A673 (cell line): ENCODE results near the gene FEN1.

Experiments used
- EZH2 ChIP-seq: fragments of 200-600 bp; sonication (generic); IDR thresholded peaks from 2 replicates; pipeline ENCODE4 v1.6.1; 2017; ENCODE audit warnings: borderline replicate concordance, low read depth, mild to moderate bottlenecking, mixed read lengths, antibody characterized with exemption, low read length; ENCODE audit not compliant: poor library complexity, severe bottlenecking
- TF ChIP-seq, protein P1 (sequence below): fragments of 300-800, 200-600 bp; sonication (generic); conservative IDR thresholded peaks from 2 replicates; pipeline ENCODE4 v1.5.1; 2017; ENCODE audit warnings: low read depth, mild to moderate bottlenecking, antibody characterized with exemption, low read length, moderate library complexity, mixed read lengths

- TF ChIP-seq, protein P1, sequence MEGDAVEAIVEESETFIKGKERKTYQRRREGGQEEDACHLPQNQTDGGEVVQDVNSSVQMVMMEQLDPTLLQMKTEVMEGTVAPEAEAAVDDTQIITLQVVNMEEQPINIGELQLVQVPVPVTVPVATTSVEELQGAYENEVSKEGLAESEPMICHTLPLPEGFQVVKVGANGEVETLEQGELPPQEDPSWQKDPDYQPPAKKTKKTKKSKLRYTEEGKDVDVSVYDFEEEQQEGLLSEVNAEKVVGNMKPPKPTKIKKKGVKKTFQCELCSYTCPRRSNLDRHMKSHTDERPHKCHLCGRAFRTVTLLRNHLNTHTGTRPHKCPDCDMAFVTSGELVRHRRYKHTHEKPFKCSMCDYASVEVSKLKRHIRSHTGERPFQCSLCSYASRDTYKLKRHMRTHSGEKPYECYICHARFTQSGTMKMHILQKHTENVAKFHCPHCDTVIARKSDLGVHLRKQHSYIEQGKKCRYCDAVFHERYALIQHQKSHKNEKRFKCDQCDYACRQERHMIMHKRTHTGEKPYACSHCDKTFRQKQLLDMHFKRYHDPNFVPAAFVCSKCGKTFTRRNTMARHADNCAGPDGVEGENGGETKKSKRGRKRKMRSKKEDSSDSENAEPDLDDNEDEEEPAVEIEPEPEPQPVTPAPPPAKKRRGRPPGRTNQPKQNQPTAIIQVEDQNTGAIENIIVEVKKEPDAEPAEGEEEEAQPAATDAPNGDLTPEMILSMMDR = no peak
- TF ChIP-seq EZH2 = no peak
Measured at GRCh38 chr11:61746442-61747191, 46.1 kb upstream of the FEN1 start.
